ENCODE data around the gene PTEN. TPM values are rescaled to one million over a fixed set of nuclear protein-coding genes. Genes with fewer than 3 reads are reported as not detected.
"Not testable (repeated sequence)": the region's sequence is repeated elsewhere in the genome, so short reads cannot be mapped to it uniquely, and the experiment has no call there.

Gene PTEN
- total RNA-seq, 3 donors from 2014 or later = 178 to 366 (median 186) TPM

GRCh38 chr10:87860156-87860795 lies 3.1 kb upstream of the PTEN start:
- no peaks in the 10 kb centered on the region for H3K36me3 ChIP-seq
- peak; percentile 33 to 50 (median 38) for TF ChIP-seq CTCF (IDR thresholded peaks at IDR 0.05)
- no peak for TF ChIP-seq POLR2AphosphoS5 (IDR thresholded peaks at IDR 0.05)
- no peak for TF ChIP-seq POLR2A (IDR thresholded peaks at IDR 0.05)
- no peak overlapping the region for H3K4me3 ChIP-seq
- peaks cover 0 to 12% of the 10 kb centered on the region in 2 donors for H3K4me1 ChIP-seq
- DNase-seq (ENCODE audit: low spot score in 2 of 2) = no peak
- peak overlapping the region; percentile 64 to 98 for H3K27ac ChIP-seq
- H3K27me3 ChIP-seq = no peaks in the 10 kb centered on the region
- intact Hi-C loops (cut with DNase I; ENCODE audit: low total_unique reads) = no loop called here
- no peaks in the 10 kb centered on the region for H3K9me3 ChIP-seq

- TF ChIP-seq CTCF (IDR thresholded peaks at IDR 0.05) = no peak
- no peak for DNase-seq (ENCODE audit: low spot score in 2 of 2)
- intact Hi-C loops (cut with DNase I; ENCODE audit: low total_unique reads) = no loop called here
- no peaks in the 10 kb centered on the region for H3K9me3 ChIP-seq
- H3K36me3 ChIP-seq = no peaks in the 10 kb centered on the region
- peak overlapping the region; percentile 95 to 98 for H3K27ac ChIP-seq
- H3K4me1 ChIP-seq = peaks cover 0 to 12% of the 10 kb centered on the region in 2 donors
- no peaks in the 10 kb centered on the region for H3K27me3 ChIP-seq
- peak overlapping the region in 2 of 3 donors; percentile 72 to 91 for H3K4me3 ChIP-seq
Measured at GRCh38 chr10:87860816-87861403, 2.5 kb upstream of the PTEN start.

GRCh38 chr10:87861566-87861952 lies 1.9 kb upstream of the PTEN start:
- Histone ChIP-seq H3K4me1 (peaks cover 0 to 12% of the 10 kb centered on the region in 2 donors), H3K36me3 (no peaks in the 10 kb centered on the region), H3K27me3 (no peaks in the 10 kb centered on the region), H3K4me3 (peak overlapping the region; percentile 72 to 91 (median 73)), H3K27ac (peak overlapping the region; percentile 95 to 98), H3K9me3 (no peaks in the 10 kb centered on the region)
- peak; percentile 60 to 67 for DNase-seq (ENCODE audit: low spot score in 2 of 2)
- intact Hi-C loops (cut with DNase I; ENCODE audit: low total_unique reads) = no loop called here
- TF ChIP-seq CTCF (IDR thresholded peaks at IDR 0.05) (no peak), POLR2A (IDR thresholded peaks at IDR 0.05) (no peak), POLR2AphosphoS5 (IDR thresholded peaks at IDR 0.05) (peak in 1 of 3 donors; percentile 3)

- Histone ChIP-seq H3K4me1 (peaks cover 0 to 12% of the 10 kb centered on the region in 2 donors), H3K27me3 (no peaks in the 10 kb centered on the region), H3K9me3 (no peaks in the 10 kb centered on the region), H3K27ac (peak overlapping the region; percentile 95 to 98), H3K4me3 (peak overlapping the region; percentile 72 to 91 (median 73)), H3K36me3 (no peaks in the 10 kb centered on the region)
- TF ChIP-seq POLR2A (IDR thresholded peaks at IDR 0.05) (peak; percentile 23), POLR2AphosphoS5 (IDR thresholded peaks at IDR 0.05) (peak; percentile 70 to 85 (median 83)), CTCF (IDR thresholded peaks at IDR 0.05) (peak in 2 of 3 donors; percentile 8 to 10)
- peak; percentile 93 to 94 for DNase-seq (ENCODE audit: low spot score in 2 of 2)
- intact Hi-C loops (cut with DNase I; ENCODE audit: low total_unique reads) = no loop called here
Measured at GRCh38 chr10:87861953-87862678, 1.3 kb upstream of the PTEN start.

GRCh38 chr10:87862679-87863052 lies 759 bp upstream of the PTEN start:
- no peaks in the 10 kb centered on the region for H3K9me3 ChIP-seq
- TF ChIP-seq POLR2A (IDR thresholded peaks at IDR 0.05) (no peak), CTCF (IDR thresholded peaks at IDR 0.05) (no peak), POLR2AphosphoS5 (IDR thresholded peaks at IDR 0.05) (no peak)
- H3K27ac ChIP-seq = peak overlapping the region; percentile 95 to 98
- H3K4me3 ChIP-seq = peak overlapping the region; percentile 72 to 91 (median 73)
- intact Hi-C loops (cut with DNase I; ENCODE audit: low total_unique reads) = no loop called here
- H3K36me3 ChIP-seq = no peaks in the 10 kb centered on the region
- DNase-seq (ENCODE audit: low spot score in 2 of 2) = peak in 1 of 2 donors; percentile 43
- H3K27me3 ChIP-seq = no peaks in the 10 kb centered on the region
- H3K4me1 ChIP-seq = peaks cover 0 to 12% of the 10 kb centered on the region in 2 donors

- intact Hi-C loops (cut with DNase I; ENCODE audit: low total_unique reads); H3K36me3 ChIP-seq; DNase-seq (ENCODE audit: low spot score in 2 of 2); H3K27me3 ChIP-seq; H3K9me3 ChIP-seq: not testable (repeated sequence)
- Histone ChIP-seq H3K27ac (peak overlapping the region; percentile 95 to 98), H3K4me3 (peak overlapping the region; percentile 72 to 91 (median 73)), H3K4me1 (peaks cover 0 to 19% of the 10 kb centered on the region in 2 donors)
Measured at GRCh38 chr10:87863951-87864495, 598 bp downstream of the PTEN start.

All from breast epithelium (tissue), 4 donors.